ENCODE measurements around the gene TRIM7.
"Not testable (repeated sequence)": the region's sequence is repeated elsewhere in the genome, so short reads cannot be mapped to it uniquely, and the experiment has no call there.

TRIM7 gene

GRCh38 chr5:181182651-181183050 is 22.3 kb downstream of the TRIM7 start:
- no peak for DNase-seq (ENCODE audit: low read depth in 1 of 2, low spot score in 1 of 2)
- no peak for TF ChIP-seq JUND (IDR thresholded peaks at IDR 0.05; ENCODE audit: low read depth)
- in situ Hi-C loops (cut with HindIII; ENCODE audit: low pct_unique_long_range_greater_than_20kb, low sequenced_read_pairs) = no loop called here

GRCh38 chr5:181181650-181182565 is 23.1 kb downstream of the TRIM7 start:
- in situ Hi-C loops (cut with HindIII; ENCODE audit: low pct_unique_long_range_greater_than_20kb, low sequenced_read_pairs) = no loop called here
- DNase-seq (ENCODE audit: low read depth in 1 of 2, low spot score in 1 of 2) = peak in 1 of 2 experiments; percentile 87

GRCh38 chr5:181177559-181177958 is 27.4 kb downstream of the TRIM7 start:
- in situ Hi-C loops (cut with HindIII; ENCODE audit: low pct_unique_long_range_greater_than_20kb, low sequenced_read_pairs); DNase-seq (ENCODE audit: low read depth in 1 of 2, low spot score in 1 of 2): not testable (repeated sequence)

More at GRCh38 chr5:181181650-181182565, 23.1 kb downstream of the TRIM7 start:
- TF ChIP-seq JUND (IDR thresholded peaks at IDR 0.05; ENCODE audit: low read depth) = no peak

- TF ChIP-seq JUND (IDR thresholded peaks at IDR 0.05; ENCODE audit: low read depth) = no peak
- in situ Hi-C loops (cut with HindIII; ENCODE audit: low pct_unique_long_range_greater_than_20kb, low sequenced_read_pairs) = no loop called here
- DNase-seq (ENCODE audit: low read depth in 1 of 2, low spot score in 1 of 2) = no peak
Measured at GRCh38 chr5:181176254-181176952, 28.6 kb downstream of the TRIM7 start.

GRCh38 chr5:181173420-181174342 is 31.3 kb downstream of the TRIM7 start:
- TF ChIP-seq JUND (IDR thresholded peaks at IDR 0.05; ENCODE audit: low read depth) = no peak
- in situ Hi-C loops (cut with HindIII; ENCODE audit: low pct_unique_long_range_greater_than_20kb, low sequenced_read_pairs) = no loop called here
- peak in 1 of 2 experiments; percentile 74 for DNase-seq (ENCODE audit: low read depth in 1 of 2, low spot score in 1 of 2)

- TF ChIP-seq JUND (IDR thresholded peaks at IDR 0.05; ENCODE audit: low read depth) = no peak
- DNase-seq (ENCODE audit: low read depth in 1 of 2, low spot score in 1 of 2) = peak in 1 of 2 experiments; percentile 32
- in situ Hi-C loops (cut with HindIII; ENCODE audit: low pct_unique_long_range_greater_than_20kb, low sequenced_read_pairs) = no loop called here
Measured at GRCh38 chr5:181173027-181173419, 32.0 kb downstream of the TRIM7 start.

GRCh38 chr5:181171782-181172181 is 33.2 kb downstream of the TRIM7 start:
- no peak for DNase-seq (ENCODE audit: low read depth in 1 of 2, low spot score in 1 of 2)
- TF ChIP-seq JUND (IDR thresholded peaks at IDR 0.05; ENCODE audit: low read depth) = no peak
- in situ Hi-C loops (cut with HindIII; ENCODE audit: low pct_unique_long_range_greater_than_20kb, low sequenced_read_pairs) = no loop called here

- TF ChIP-seq JUND (IDR thresholded peaks at IDR 0.05; ENCODE audit: low read depth) = no peak
- in situ Hi-C loops (cut with HindIII; ENCODE audit: low pct_unique_long_range_greater_than_20kb, low sequenced_read_pairs) = no loop called here
- DNase-seq (ENCODE audit: low read depth in 1 of 2, low spot score in 1 of 2) = no peak
Measured at GRCh38 chr5:181170996-181171395, 34.0 kb downstream of the TRIM7 start.

- in situ Hi-C loops (cut with HindIII; ENCODE audit: low pct_unique_long_range_greater_than_20kb, low sequenced_read_pairs) = no loop called here
- TF ChIP-seq JUND (IDR thresholded peaks at IDR 0.05; ENCODE audit: low read depth) = no peak
- no peak for DNase-seq (ENCODE audit: low read depth in 1 of 2, low spot score in 1 of 2)
Measured at GRCh38 chr5:181170237-181170825, 34.7 kb downstream of the TRIM7 start.

GRCh38 chr5:181169459-181170236 is 35.3 kb downstream of the TRIM7 start:
- in situ Hi-C loops (cut with HindIII; ENCODE audit: low pct_unique_long_range_greater_than_20kb, low sequenced_read_pairs); DNase-seq (ENCODE audit: low read depth in 1 of 2, low spot score in 1 of 2): not testable (repeated sequence)

GRCh38 chr5:181168595-181169118 is 36.3 kb downstream of the TRIM7 start:
- TF ChIP-seq JUND (IDR thresholded peaks at IDR 0.05; ENCODE audit: low read depth) = no peak
- in situ Hi-C loops (cut with HindIII; ENCODE audit: low pct_unique_long_range_greater_than_20kb, low sequenced_read_pairs) = no loop called here
- no peak for DNase-seq (ENCODE audit: low read depth in 1 of 2, low spot score in 1 of 2)

Measured in T47D (cell line).